Kidney capillary endothelial cell (primary cell): Measurements from ENCODE around the gene ZP1.
A peak's percentile ranks its signal among the peaks of the same experiment; 100 is the strongest.

Experiments
- DNase-seq: peaks from one replicate; pipeline ENCODE4 v3.0.0-alpha.2; 2018; ENCODE audit warnings: low spot score

Gene ZP1

GRCh38 chr11:60859616-60860250 lies 7.6 kb upstream of the ZP1 start:
- DNase-seq, result no peak

- no peak for DNase-seq
These were observed 6.4 kb upstream of the ZP1 start for GRCh38 chr11:60860943-60861342.

GRCh38 chr11:60862171-60862570 lies 5.2 kb upstream of the ZP1 start:
- DNase-seq, result no peak

GRCh38 chr11:60863550-60864521 lies 3.5 kb upstream of the ZP1 start:
- DNase-seq, result no peak

GRCh38 chr11:60864856-60865513 lies 2.4 kb upstream of the ZP1 start:
- no peak for DNase-seq

- DNase-seq, result no peak
These were observed 734 bp downstream of the ZP1 start for GRCh38 chr11:60867871-60868681.

- DNase-seq, result no peak
These were observed 1.5 kb downstream of the ZP1 start for GRCh38 chr11:60868682-60869450.

- DNase-seq, result no peak
These were observed 2.1 kb downstream of the ZP1 start for GRCh38 chr11:60869451-60869825.

GRCh38 chr11:60870276-60870675 lies 2.9 kb downstream of the ZP1 start:
- no peak for DNase-seq

- DNase-seq, result no peak
These were observed 3.5 kb downstream of the ZP1 start for GRCh38 chr11:60870733-60871377.

- no peak for DNase-seq
These were observed 4.2 kb downstream of the ZP1 start for GRCh38 chr11:60871378-60872061.

GRCh38 chr11:60872124-60872960 lies 5.0 kb downstream of the ZP1 start:
- DNase-seq, result no peak

- peak; percentile 41 for DNase-seq
These were observed 5.7 kb downstream of the ZP1 start for GRCh38 chr11:60872961-60873524.

- DNase-seq, result no peak
These were observed 6.2 kb downstream of the ZP1 start for GRCh38 chr11:60873533-60873932.

- DNase-seq, result no peak
These were observed 7.4 kb downstream of the ZP1 start for GRCh38 chr11:60874421-60875365.

GRCh38 chr11:60875366-60876167 lies 8.2 kb downstream of the ZP1 start:
- no peak for DNase-seq

GRCh38 chr11:60876168-60876485 lies 8.8 kb downstream of the ZP1 start:
- DNase-seq, result no peak
